Aorta (tissue), 5 donors: Measurements from ENCODE around the gene SKOR2. TPM values are rescaled to one million over a fixed set of nuclear protein-coding genes. Genes with fewer than 3 reads are reported as not detected.

Source experiments
- ATAC-seq: fragments of 200-7000 bp; cut with Tn5 transposase; one replicate; pipeline ENCODE4 v1.9.1; 2022; ENCODE audit warnings: moderate library complexity; ENCODE audit not compliant: low FRiP score
- DNase-seq, 2 donors: peaks; one replicate each; pipeline ENCODE4 v3.0.0-alpha.2; 2020
- H3K27ac ChIP-seq, 2 donors: one replicate each; pipeline ENCODE4 v1.5.1; 2013; ENCODE audit warnings: low read length in 2 of 2, mild to moderate bottlenecking in 2 of 2, moderate library complexity in 2 of 2, control low read depth in 1 of 2, inconsistent platforms in 1 of 2, low read depth in 1 of 2
- H3K27me3 ChIP-seq, 2 donors: one replicate each; pipeline ENCODE4 v1.6.1; 2013; ENCODE audit warnings: control low read depth in 1 of 2, low read length in 1 of 2, mild to moderate bottlenecking in 1 of 2, moderate library complexity in 1 of 2; ENCODE audit not compliant: insufficient read depth in 2 of 2, control insufficient read depth in 1 of 2
- H3K36me3 ChIP-seq, 2 donors: one replicate each; pipeline ENCODE4 v1.6.1; 2013; ENCODE audit warnings: control low read depth in 1 of 2, low read length in 1 of 2, mild to moderate bottlenecking in 1 of 2; ENCODE audit not compliant: insufficient read depth in 2 of 2, control insufficient read depth in 1 of 2
- H3K4me1 ChIP-seq, 2 donors: one replicate each; pipeline ENCODE4 v1.6.1; 2013; ENCODE audit warnings: low read length in 2 of 2, control low read depth in 1 of 2, mild to moderate bottlenecking in 1 of 2, moderate library complexity in 1 of 2; ENCODE audit not compliant: insufficient read depth in 2 of 2, control insufficient read depth in 1 of 2
- H3K4me3 ChIP-seq, 2 donors: one replicate each; pipeline ENCODE4 v1.5.1; 2013; ENCODE audit warnings: low read length in 2 of 2, control low read depth in 1 of 2, mild to moderate bottlenecking in 1 of 2
- H3K9me3 ChIP-seq: one replicate; pipeline ENCODE4 v1.6.1; 2013; ENCODE audit warnings: mild to moderate bottlenecking, low read length; ENCODE audit not compliant: control insufficient read depth
- WGBS, 2 donors: extraction: QIAGEN DNeasy Blood & Tissue Kit; methylation state at CpG; one replicate each; pipeline ENCODE4 v1.1.7; 2013; 5-methylcytosine and 5-hydroxymethylcytosine counted together
- intact Hi-C, 2 donors: fragments of 100-400 bp; cut with DNase I; formaldehyde crosslinking; loops; one replicate each; pipeline versions ENCODE4 v1.14.2 to v1.15.0; 2022
- polyA plus RNA-seq, 2 donors: library from polyadenylated mRNA; stranded (reverse); fragments of 200-250 nt; gene quantifications; one replicate each; pipeline ENCODE4 v1.2.3, GENCODE V29; 2013
- total RNA-seq, 2 donors: library from RNA; stranded (reverse); fragmentation: NEBNext Ultra II Directional; extraction: Animal tissue kit (Norgen Biotek cat#: 25700); gene quantifications; one replicate each; pipeline ENCODE4 v1.2.1, GENCODE V29; 2021
- donor health status: healthy with polysubstance abuse.
- donor health status: Bipolar disorder and iron deficiency.
- donor health status: DM: no; HTN: no; CAD: no.
- donor health status: DM: no; HTN: no; CAD: no.
- donor health status: DM: yes; HTN: yes; CAD: no.

The SKOR2 gene
- total and polyA plus RNA-seq, 4 donors: not detected

DNA sequence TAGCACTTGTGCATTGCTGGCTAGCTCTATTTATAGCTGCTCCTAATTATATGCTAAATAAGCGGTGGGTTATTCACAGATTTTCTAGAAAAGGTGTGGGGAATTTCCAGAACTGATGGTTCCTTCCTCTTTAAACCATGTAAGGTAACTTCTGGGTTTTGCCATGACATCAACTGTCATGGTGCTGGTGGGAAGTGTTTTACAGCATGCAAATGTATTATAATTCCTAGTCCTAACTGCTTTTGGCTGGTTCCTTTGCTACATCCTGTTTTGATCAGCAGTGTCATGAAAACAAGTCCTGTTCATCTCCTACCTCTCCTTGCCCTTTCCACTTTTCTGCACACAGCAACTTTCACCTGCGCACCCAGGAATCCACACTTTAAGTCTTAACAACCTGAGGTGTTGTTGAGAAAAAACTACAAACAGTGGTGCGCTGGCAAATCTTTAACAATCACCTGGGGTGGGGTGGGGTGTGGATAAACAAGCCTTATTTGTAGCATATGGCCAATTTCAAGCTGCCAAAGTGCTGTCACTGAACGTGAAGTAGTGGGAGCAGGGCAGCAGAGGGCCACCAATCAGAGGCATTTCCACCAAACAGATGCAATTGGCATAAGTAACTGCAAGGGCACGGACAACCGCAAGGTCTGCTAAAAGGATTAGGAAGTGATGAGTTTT is 33.4 kb upstream of the SKOR2 start:
- no peaks in the 10 kb centered on the region for H3K27me3 ChIP-seq
- H3K4me3 ChIP-seq: no peak overlapping the region
- no peak for ATAC-seq
- no peak for DNase-seq
- no peaks in the 10 kb centered on the region for H3K36me3 ChIP-seq
- WGBS, 2 donors: 57 to 59% methylated on average over 6 of the region's 6 CpGs
- peaks cover 1% of the 10 kb centered on the region for H3K9me3 ChIP-seq
- no peaks in the 10 kb centered on the region for H3K4me1 ChIP-seq
- intact Hi-C loops: no loop called here
- no peak overlapping the region for H3K27ac ChIP-seq

DNA sequence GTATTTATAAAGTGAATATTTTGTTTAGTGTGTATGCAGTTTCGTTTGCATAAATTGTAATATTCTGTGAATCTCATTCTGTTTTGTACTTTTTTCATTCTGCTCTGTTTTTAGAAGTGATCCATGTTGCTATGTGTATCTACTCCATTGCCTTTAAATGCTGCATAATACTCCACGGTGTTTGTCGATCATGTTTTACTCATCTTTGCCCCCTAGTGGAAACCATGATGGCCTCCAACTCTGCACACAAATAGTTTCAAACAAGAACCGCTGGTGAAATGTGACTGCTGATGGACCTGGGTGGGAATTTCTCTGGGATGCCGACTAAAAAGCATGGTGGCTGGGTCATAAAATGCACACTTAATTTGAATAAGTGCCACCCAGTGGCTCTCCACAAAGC is 32.0 kb upstream of the SKOR2 start:
- Histone ChIP-seq H3K4me3 (no peak overlapping the region), H3K36me3 (no peaks in the 10 kb centered on the region), H3K4me1 (no peaks in the 10 kb centered on the region), H3K27ac (no peak overlapping the region), H3K27me3 (no peaks in the 10 kb centered on the region), H3K9me3 (peaks cover 1% of the 10 kb centered on the region)
- ATAC-seq (no peak), DNase-seq (no peak)
- intact Hi-C loops: no loop called here
- WGBS, 2 donors: 39 to 45% methylated on average over 5 of the region's 5 CpGs

DNA sequence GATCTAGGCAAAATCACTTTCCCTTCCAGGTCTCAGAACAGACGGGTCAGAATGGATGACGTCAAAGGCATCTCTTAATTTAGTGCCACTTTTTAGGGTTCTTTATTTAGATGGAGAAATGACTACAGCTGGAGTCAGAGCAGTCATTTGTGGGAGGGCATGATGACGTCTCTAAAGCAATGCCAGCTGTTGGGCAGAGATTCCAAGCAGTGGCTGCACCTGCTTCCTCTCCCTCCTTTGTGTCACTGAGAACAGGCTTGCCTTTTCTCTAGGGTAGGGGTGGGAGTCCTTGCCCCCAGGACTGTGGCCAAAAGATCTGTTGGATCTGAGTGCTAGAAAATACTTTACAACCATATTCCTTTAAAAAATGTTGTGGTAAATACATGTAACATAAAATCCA is 28.7 kb upstream of the SKOR2 start:
- H3K4me1 ChIP-seq: no peaks in the 10 kb centered on the region
- WGBS, 2 donors: 54% methylated on average over 3 of the region's 3 CpGs
- H3K4me3 ChIP-seq: no peak overlapping the region
- H3K36me3 ChIP-seq: no peaks in the 10 kb centered on the region
- DNase-seq: no peak
- ATAC-seq: no peak
- H3K27me3 ChIP-seq: no peaks in the 10 kb centered on the region
- intact Hi-C loops: no loop called here
- H3K9me3 ChIP-seq: peaks cover 1% of the 10 kb centered on the region
- H3K27ac ChIP-seq: no peak overlapping the region

DNA sequence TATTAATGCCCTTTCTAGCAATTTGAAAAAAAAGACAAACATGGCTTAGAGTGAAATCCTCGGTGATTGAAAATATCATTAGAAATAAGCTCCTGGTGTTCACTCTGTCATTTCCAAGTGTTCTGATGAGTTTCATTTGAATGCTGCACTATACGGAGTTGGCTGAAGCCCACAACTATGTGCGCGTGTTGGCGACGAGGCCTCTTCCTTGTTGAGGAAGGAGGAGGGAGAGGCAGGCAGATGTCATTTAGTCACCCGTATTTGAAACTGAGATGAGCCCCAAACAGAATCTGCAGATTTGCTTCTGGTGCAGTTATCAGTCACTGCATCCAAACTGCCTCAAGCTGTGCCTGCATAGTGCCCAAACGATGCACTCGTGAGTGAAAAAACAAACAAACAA is 23.5 kb upstream of the SKOR2 start:
- H3K27me3 ChIP-seq: no peaks in the 10 kb centered on the region
- no peak overlapping the region for H3K4me3 ChIP-seq
- H3K4me1 ChIP-seq: no peaks in the 10 kb centered on the region
- intact Hi-C loops: no loop called here
- no peaks in the 10 kb centered on the region for H3K36me3 ChIP-seq
- ATAC-seq (no peak), DNase-seq (no peak)
- H3K27ac ChIP-seq: no peak overlapping the region
- WGBS, 2 donors: 27 to 37% methylated on average over 9 of the region's 9 CpGs
- peaks cover 2% of the 10 kb centered on the region for H3K9me3 ChIP-seq

DNA sequence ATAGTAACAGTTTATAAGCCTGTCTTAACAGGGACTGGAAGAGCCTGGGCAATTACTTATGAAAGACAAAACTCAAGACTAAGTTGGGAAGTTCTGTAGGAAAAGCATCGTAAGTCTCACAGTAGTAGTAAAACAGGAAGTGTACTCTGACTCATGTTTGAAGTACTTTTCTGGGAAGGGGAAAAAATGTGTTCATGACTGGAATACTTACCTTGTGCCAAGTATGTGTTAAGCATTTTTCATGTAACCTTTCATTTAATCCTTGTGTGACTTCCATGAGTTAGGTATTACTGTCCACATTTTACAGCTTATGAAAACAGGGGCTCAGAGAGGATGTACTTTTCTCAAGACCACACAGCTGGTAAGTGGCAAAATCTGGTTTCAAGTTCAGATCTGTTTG is 13.7 kb upstream of the SKOR2 start:
- Histone ChIP-seq H3K4me3 (no peak overlapping the region), H3K27me3 (peaks cover 0 to 2% of the 10 kb centered on the region in 2 donors), H3K27ac (no peak overlapping the region), H3K36me3 (no peaks in the 10 kb centered on the region), H3K4me1 (no peaks in the 10 kb centered on the region), H3K9me3 (peaks cover 1% of the 10 kb centered on the region)
- WGBS, 2 donors: 3 to 6% methylated on average over 1 of the region's 1 CpG
- ATAC-seq (no peak), DNase-seq (no peak)
- intact Hi-C loops: no loop called here

DNA sequence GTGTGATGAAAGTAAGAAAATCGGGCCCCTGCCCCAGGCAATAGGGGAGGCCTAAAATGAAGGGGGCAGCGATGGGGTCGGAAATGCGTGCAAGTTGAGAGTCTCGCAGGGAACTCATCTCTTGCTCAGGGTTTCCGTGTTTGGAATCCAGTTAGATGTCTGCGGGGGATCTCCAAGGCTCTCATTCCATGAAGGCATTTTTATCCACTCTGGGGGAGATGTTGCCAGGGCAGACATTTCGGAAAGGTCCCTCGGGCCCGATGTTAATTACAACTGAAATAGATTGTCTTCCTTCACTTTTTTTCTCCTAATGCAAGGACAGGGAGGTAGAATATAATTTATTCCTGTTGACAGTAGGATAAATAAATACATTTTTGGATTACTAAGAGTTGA is 12.8 kb upstream of the SKOR2 start:
- intact Hi-C loops: no loop called here
- DNase-seq (no peak), ATAC-seq (no peak)
- H3K27me3 ChIP-seq: peaks cover 0 to 4% of the 10 kb centered on the region in 2 donors
- H3K36me3 ChIP-seq: no peaks in the 10 kb centered on the region
- H3K27ac ChIP-seq: no peak overlapping the region
- H3K4me3 ChIP-seq: no peak overlapping the region
- H3K9me3 ChIP-seq: peaks cover 4% of the 10 kb centered on the region
- 6 to 7% methylated on average over 10 of the region's 10 CpGs for WGBS, 2 donors
- no peaks in the 10 kb centered on the region for H3K4me1 ChIP-seq

DNA sequence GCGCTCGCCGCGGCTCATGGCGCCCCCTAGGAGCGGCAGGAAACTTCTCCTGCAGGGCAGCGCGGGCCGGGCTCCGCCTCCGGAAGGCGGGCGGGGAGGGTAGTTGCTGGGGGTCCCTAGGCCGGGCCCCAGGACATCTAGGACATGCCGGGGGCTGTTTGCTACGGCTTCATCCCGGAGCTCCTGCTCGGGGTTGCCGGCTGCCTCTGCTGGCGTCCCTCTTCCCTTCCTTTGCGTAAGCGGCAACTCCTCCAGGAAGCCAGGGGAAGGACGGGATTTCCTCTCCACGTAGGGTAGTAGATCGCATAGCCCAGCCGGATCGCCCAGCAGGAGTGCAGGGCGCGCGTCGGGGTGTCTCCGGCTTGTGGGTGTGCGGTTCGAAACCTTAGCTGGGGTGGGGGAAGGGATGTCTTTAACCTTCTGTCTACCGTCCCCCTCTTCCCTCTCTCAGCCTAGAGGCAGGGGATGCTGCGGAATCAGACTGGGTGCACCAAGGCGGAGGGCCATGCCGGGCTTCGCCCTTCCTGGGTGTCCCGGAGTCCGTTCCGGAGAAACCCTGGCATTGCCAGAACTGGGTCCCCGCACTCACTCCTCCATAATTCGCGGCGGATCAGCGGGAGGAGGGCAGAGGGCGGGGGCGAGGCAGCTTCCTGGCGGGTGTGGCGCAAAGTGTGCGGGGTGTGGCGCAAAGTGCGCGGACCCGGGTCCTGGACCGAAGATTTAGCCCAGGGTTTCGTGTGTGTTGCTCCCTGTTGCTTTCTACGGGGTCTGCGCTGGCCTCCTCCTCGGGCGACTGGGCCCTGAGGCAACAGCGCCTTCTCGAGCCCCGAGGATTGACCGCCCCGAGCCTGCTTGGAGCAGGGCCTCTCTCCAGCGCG is 12.2 kb upstream of the SKOR2 start:
- WGBS, 2 donors: 1 to 3% methylated on average over 57 to 69 of the region's 69 CpGs
- ATAC-seq: no peak
- no peak overlapping the region for H3K4me3 ChIP-seq
- no peaks in the 10 kb centered on the region for H3K4me1 ChIP-seq
- no peak overlapping the region for H3K27ac ChIP-seq
- DNase-seq: no peak
- no peaks in the 10 kb centered on the region for H3K36me3 ChIP-seq
- intact Hi-C loops: no loop called here
- H3K9me3 ChIP-seq: peaks cover 7% of the 10 kb centered on the region
- peaks cover 0 to 4% of the 10 kb centered on the region in 2 donors for H3K27me3 ChIP-seq

DNA sequence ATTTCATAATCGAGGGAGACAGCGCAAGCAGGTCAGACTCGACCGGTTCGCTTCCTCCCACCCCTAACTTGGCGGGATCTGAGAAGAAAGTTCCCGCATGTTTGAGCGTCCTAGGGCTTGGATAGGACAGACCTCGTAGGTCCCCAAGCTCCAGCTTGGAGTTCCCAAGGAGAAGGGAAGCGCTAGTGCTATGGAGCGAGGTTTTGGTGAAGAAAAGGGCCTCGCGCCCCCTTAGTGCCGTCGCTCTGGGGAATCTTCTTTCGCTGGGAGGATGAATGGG is 11.6 kb upstream of the SKOR2 start:
- no peak overlapping the region for H3K27ac ChIP-seq
- WGBS, 2 donors: 2% methylated on average over 16 of the region's 16 CpGs
- no peak overlapping the region for H3K4me3 ChIP-seq
- H3K4me1 ChIP-seq: no peaks in the 10 kb centered on the region
- DNase-seq (no peak), ATAC-seq (no peak)
- intact Hi-C loops: no loop called here
- H3K36me3 ChIP-seq: no peaks in the 10 kb centered on the region
- H3K27me3 ChIP-seq: peaks cover 0 to 4% of the 10 kb centered on the region in 2 donors
- peaks cover 7% of the 10 kb centered on the region for H3K9me3 ChIP-seq
